LoVo (cell line): Measurements from ENCODE around the gene PTH1R.

Experiments used
- DNase-seq: peaks from one replicate; pipeline ENCODE4 v3.0.0-alpha.2; 2016; ENCODE audit warnings: low spot score

PTH1R gene

GRCh38 chr3:46913644-46914043 is 36.1 kb downstream of the PTH1R start:
- peak; percentile 59 for DNase-seq

- no peak for DNase-seq
Observed at GRCh38 chr3:46914849-46915248, 37.3 kb downstream of the PTH1R start.

GRCh38 chr3:46915297-46915822 is 37.8 kb downstream of the PTH1R start:
- DNase-seq = no peak

GRCh38 chr3:46916278-46916677 is 38.8 kb downstream of the PTH1R start:
- DNase-seq = no peak

- no peak for DNase-seq
Observed at GRCh38 chr3:46916799-46917198, 39.3 kb downstream of the PTH1R start.

GRCh38 chr3:46917257-46917656 is 39.7 kb downstream of the PTH1R start:
- no peak for DNase-seq

GRCh38 chr3:46918202-46918601 is 40.7 kb downstream of the PTH1R start:
- no peak for DNase-seq

- no peak for DNase-seq
Observed at GRCh38 chr3:46918634-46919033, 41.1 kb downstream of the PTH1R start.

GRCh38 chr3:46921041-46921440 is 43.5 kb downstream of the PTH1R start:
- no peak for DNase-seq

- no peak for DNase-seq
Observed at GRCh38 chr3:46921871-46922271, 44.4 kb downstream of the PTH1R start.

GRCh38 chr3:46922426-46922825 is 44.9 kb downstream of the PTH1R start:
- no peak for DNase-seq

GRCh38 chr3:46922871-46923558 is 45.5 kb downstream of the PTH1R start:
- DNase-seq = no peak

GRCh38 chr3:46923559-46924350 is 46.2 kb downstream of the PTH1R start:
- no peak for DNase-seq

GRCh38 chr3:46924921-46925584 is 47.5 kb downstream of the PTH1R start:
- no peak for DNase-seq

- DNase-seq = no peak
Observed at GRCh38 chr3:46925585-46925934, 48.0 kb downstream of the PTH1R start.

GRCh38 chr3:46926039-46926438 is 48.5 kb downstream of the PTH1R start:
- no peak for DNase-seq

- DNase-seq = no peak
Observed at GRCh38 chr3:46926447-46926846, 48.9 kb downstream of the PTH1R start.

- DNase-seq = no peak
Observed at GRCh38 chr3:46926871-46927717, 49.6 kb downstream of the PTH1R start.

- no peak for DNase-seq
Observed at GRCh38 chr3:46927718-46928073, 50.2 kb downstream of the PTH1R start.

GRCh38 chr3:46928282-46928681 is 50.8 kb downstream of the PTH1R start:
- no peak for DNase-seq

GRCh38 chr3:46929324-46929723 is 51.8 kb downstream of the PTH1R start:
- no peak for DNase-seq
